Activated naive CD8-positive, alpha-beta T cell treated with anti-CD3 and anti-CD28 coated beads, Interleukin-2, amount 10 ng/mL, durations not matched to agents 7 days and 5 days (primary cell): ENCODE data around the gene IL3. TPM values are rescaled to one million over a fixed set of nuclear protein-coding genes. Genes with fewer than 3 reads are reported as not detected.

ENCODE experiments used
- ATAC-seq: fragments of 150-1000 bp; cut with Tn5 transposase; one replicate; pipeline ENCODE4 v1.10.0; 2021; ENCODE audit warnings: low read depth, moderate library complexity
- POLR2A ChIA-PET: fragments of 350-600 bp; sonication (Branson Sonifier 250); formaldehyde crosslinking; loops from one replicate; lab custom pipeline; 2021; ENCODE audit warnings: antibody characterized with exemption; lab: Charles Lee
- DNase-seq: peaks from one replicate; pipeline ENCODE4 v3.0.0; 2021
- H3K27ac Mint-ChIP-seq: one replicate; pipeline ENCODE4 v1.8.0; 2022; ENCODE audit warnings: mild to moderate bottlenecking, mixed read lengths
- H3K27me3 Mint-ChIP-seq: one replicate; pipeline ENCODE4 v1.8.0; 2022; ENCODE audit warnings: mild to moderate bottlenecking, moderate library complexity, mixed read lengths
- H3K36me3 Mint-ChIP-seq: one replicate; pipeline ENCODE4 v1.8.0; 2021; ENCODE audit warnings: mild to moderate bottlenecking, mixed read lengths
- H3K4me1 Mint-ChIP-seq: one replicate; pipeline ENCODE4 v1.8.0; 2021; ENCODE audit warnings: mixed read lengths
- H3K4me3 Mint-ChIP-seq: one replicate; pipeline ENCODE4 v1.8.0; 2022; ENCODE audit warnings: mild to moderate bottlenecking, moderate library complexity, mixed read lengths
- H3K9me3 Mint-ChIP-seq: one replicate; pipeline ENCODE4 v1.8.0; 2021; ENCODE audit warnings: mixed read lengths
- total RNA-seq, 2 experiments: library from RNA; stranded (reverse); gene quantifications; one replicate each; pipeline ENCODE4 v1.2.3, GENCODE V29; 2021

The IL3 gene
- total RNA-seq, 2 experiments from 2014 or later: not detected

DNA sequence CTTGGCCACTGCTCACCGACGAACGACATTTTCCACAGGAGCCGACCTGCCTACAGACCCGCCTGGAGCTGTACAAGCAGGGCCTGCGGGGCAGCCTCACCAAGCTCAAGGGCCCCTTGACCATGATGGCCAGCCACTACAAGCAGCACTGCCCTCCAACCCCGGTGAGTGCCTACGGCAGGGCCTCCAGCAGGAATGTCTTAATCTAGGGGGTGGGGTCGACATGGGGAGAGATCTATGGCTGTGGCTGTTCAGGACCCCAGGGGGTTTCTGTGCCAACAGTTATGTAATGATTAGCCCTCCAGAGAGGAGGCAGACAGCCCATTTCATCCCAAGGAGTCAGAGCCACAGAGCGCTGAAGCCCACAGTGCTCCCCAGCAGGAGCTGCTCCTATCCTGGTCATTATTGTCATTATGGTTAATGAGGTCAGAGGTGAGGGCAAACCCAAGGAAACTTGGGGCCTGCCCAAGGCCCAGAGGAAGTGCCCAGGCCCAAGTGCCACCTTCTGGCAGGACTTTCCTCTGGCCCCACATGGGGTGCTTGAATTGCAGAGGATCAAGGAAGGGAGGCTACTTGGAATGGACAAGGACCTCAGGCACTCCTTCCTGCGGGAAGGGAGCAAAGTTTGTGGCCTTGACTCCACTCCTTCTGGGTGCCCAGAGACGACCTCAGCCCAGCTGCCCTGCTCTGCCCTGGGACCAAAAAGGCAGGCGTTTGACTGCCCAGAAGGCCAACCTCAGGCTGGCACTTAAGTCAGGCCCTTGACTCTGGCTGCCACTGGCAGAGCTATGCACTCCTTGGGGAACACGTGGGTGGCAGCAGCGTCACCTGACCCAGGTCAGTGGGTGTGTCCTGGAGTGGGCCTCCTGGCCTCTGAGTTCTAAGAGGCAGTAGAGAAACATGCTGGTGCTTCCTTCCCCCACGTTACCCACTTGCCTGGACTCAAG lies 14.6 kb downstream of the IL3 start:
- DNase-seq (no peak), ATAC-seq (peak; percentile 37)
- Mint-ChIP-seq H3K27me3 (no peaks in the 10 kb centered on the region), H3K27ac (peak overlapping the region; percentile 62), H3K9me3 (no peaks in the 10 kb centered on the region), H3K4me3 (peak overlapping the region; percentile 20), H3K36me3 (no peaks in the 10 kb centered on the region), H3K4me1 (peaks cover 32% of the 10 kb centered on the region)
- POLR2A ChIA-PET: no interaction called here

DNA sequence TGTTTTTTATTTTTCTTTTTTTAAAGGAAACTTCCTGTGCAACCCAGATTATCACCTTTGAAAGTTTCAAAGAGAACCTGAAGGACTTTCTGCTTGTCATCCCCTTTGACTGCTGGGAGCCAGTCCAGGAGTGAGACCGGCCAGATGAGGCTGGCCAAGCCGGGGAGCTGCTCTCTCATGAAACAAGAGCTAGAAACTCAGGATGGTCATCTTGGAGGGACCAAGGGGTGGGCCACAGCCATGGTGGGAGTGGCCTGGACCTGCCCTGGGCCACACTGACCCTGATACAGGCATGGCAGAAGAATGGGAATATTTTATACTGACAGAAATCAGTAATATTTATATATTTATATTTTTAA lies 15.2 kb downstream of the IL3 start:
- POLR2A ChIA-PET: no interaction called here

DNA sequence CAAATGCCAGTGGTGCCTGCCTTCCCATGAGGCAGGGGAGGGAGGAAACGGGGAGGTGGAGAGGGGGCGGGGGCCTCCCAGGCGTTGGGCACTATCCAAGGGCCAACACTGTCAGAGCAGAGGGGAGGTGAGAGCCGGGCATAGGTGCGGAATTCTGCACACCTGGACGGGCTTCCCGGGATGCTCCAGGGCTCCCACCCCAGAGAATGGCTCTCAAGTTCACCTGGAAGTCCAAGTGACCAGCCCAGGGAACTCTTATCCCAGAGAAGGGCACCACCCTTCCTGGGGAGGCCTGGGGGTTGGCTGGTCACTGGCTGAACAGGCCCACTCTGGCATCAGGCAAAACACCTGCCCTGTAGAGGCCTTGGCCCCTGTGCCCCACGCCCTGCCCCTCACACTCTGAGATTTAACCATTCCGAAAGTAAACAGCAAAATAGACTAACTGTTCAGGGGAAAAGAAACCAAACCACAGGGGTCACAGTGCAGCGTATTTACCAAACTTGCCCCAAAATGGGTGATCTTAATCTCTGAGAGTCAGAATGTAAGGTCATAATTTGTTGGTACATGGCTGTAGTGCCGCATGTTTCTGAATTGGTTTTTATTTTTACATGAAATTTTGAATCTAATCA lies 15.9 kb downstream of the IL3 start:
- Mint-ChIP-seq H3K27me3 (no peaks in the 10 kb centered on the region), H3K4me3 (no peak overlapping the region), H3K36me3 (no peaks in the 10 kb centered on the region), H3K27ac (no peak overlapping the region), H3K9me3 (no peaks in the 10 kb centered on the region), H3K4me1 (peaks cover 26% of the 10 kb centered on the region)
- DNase-seq: no peak
- ATAC-seq: no peak
- POLR2A ChIA-PET: no interaction called here

More for the DNA sequence above, 15.2 kb downstream of the IL3 start:
- no peak overlapping the region for H3K4me3 Mint-ChIP-seq
- H3K36me3 Mint-ChIP-seq: no peaks in the 10 kb centered on the region
- no peaks in the 10 kb centered on the region for H3K9me3 Mint-ChIP-seq
- DNase-seq (no peak), ATAC-seq (no peak)
- H3K27ac Mint-ChIP-seq: peak overlapping the region; percentile 62
- no peaks in the 10 kb centered on the region for H3K27me3 Mint-ChIP-seq
- peaks cover 31% of the 10 kb centered on the region for H3K4me1 Mint-ChIP-seq

DNA sequence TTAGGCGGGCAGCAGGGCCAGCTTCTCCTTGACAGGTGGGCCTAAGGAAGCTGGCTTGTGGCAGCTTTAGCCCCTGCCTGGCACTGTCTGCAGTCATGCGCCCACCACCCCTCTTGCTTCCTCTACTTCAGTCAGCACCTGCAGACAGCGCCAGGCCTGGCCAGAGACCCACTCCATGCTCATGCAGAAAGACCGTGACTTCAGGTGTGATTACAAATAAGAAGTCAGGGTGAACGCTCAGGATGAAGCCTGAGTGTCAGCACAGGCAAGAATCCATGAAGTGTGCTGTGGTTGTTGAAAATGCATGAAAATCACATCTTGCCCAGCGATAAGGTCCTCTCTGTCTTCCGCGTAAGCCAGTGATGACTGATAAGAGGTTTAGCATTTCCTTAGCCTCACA lies 16.5 kb downstream of the IL3 start:
- no peak overlapping the region for H3K4me3 Mint-ChIP-seq
- DNase-seq (no peak), ATAC-seq (no peak)
- peak overlapping the region; percentile 34 for H3K27ac Mint-ChIP-seq
- peaks cover 26% of the 10 kb centered on the region for H3K4me1 Mint-ChIP-seq
- H3K9me3 Mint-ChIP-seq: no peaks in the 10 kb centered on the region
- H3K36me3 Mint-ChIP-seq: no peaks in the 10 kb centered on the region
- POLR2A ChIA-PET: no interaction called here
- H3K27me3 Mint-ChIP-seq: no peaks in the 10 kb centered on the region

DNA sequence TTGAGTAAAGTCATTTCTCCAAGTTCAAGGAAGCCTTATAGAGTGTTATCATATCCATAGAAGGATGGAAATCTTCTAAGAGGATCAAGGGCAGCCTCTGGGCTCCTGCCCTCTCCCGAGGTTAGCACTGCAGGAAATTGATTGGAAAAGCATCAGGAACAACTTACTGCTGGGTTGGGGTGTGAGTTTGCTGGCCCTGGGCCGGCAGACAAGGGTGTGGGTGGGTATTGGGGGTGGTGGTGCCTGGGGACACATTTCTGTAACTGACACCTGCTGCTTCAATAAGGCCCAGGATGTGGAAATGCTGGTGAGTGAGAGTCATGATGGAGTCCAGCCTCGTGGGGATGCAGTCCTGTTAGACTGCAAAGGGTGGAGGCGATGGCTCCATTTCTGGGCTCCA lies 18.6 kb downstream of the IL3 start:
- no peak overlapping the region for H3K4me3 Mint-ChIP-seq
- no peaks in the 10 kb centered on the region for H3K27me3 Mint-ChIP-seq
- no peak for ATAC-seq
- no peak overlapping the region for H3K27ac Mint-ChIP-seq
- peaks cover 35% of the 10 kb centered on the region for H3K4me1 Mint-ChIP-seq
- POLR2A ChIA-PET: interaction anchor here (0.6 kb wide), 1 partner anchor 35 kb away, joined by 4 read pairs; no protein-coding TSS in a partner anchor
- no peaks in the 10 kb centered on the region for H3K36me3 Mint-ChIP-seq
- no peak for DNase-seq
- H3K9me3 Mint-ChIP-seq: no peaks in the 10 kb centered on the region

DNA sequence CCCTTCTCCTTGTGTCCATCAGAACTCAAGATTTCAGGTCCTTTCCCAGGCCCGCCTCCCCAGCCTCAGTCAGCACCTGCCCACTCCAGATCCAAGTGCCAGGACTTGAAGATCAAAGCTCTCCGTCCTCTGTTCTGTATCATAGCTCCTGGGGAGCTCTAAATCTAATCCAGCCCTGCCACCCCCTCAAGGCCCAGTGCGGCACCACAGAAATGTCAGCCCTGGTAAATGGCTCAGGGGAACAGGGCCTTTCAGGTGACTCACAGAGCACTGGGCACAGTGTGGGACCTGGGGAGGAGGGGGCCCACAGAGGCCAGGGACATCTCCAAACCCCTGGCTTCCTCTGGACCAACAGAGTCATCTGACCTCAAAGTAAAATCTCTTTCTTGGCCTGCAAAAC lies 19.2 kb downstream of the IL3 start:
- Mint-ChIP-seq H3K4me3 (no peak overlapping the region), H3K36me3 (no peaks in the 10 kb centered on the region), H3K9me3 (no peaks in the 10 kb centered on the region), H3K4me1 (peaks cover 35% of the 10 kb centered on the region), H3K27ac (no peak overlapping the region), H3K27me3 (no peaks in the 10 kb centered on the region)
- DNase-seq: no peak
- ATAC-seq: no peak
- POLR2A ChIA-PET: no interaction called here

DNA sequence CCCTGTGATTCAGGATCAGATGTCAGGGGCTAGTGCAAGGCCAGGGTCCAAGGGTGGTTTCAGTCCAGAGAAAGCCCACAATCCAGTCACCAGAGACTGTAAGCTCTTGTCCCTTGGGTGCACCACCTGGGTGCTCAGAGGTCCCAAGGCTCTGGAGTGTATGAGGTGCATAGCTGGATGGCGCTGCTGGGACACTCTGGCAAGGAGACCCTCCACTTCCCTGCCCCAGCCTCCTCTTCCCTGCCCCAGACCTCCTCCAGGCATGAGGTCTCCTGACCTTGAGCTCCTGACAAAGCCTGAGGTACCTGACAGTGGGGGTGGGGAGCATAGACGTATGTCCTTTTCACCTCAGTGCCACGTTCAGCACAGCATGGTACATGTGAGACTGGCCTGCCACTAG lies 20.1 kb downstream of the IL3 start:
- POLR2A ChIA-PET: interaction anchor here (1.2 kb wide), 1 partner anchor 19 kb away, joined by 4 read pairs; no protein-coding TSS in a partner anchor
- no peaks in the 10 kb centered on the region for H3K9me3 Mint-ChIP-seq
- DNase-seq (no peak), ATAC-seq (no peak)
- H3K4me3 Mint-ChIP-seq: no peak overlapping the region
- H3K36me3 Mint-ChIP-seq: no peaks in the 10 kb centered on the region
- no peaks in the 10 kb centered on the region for H3K27me3 Mint-ChIP-seq
- peaks cover 36% of the 10 kb centered on the region for H3K4me1 Mint-ChIP-seq
- no peak overlapping the region for H3K27ac Mint-ChIP-seq

DNA sequence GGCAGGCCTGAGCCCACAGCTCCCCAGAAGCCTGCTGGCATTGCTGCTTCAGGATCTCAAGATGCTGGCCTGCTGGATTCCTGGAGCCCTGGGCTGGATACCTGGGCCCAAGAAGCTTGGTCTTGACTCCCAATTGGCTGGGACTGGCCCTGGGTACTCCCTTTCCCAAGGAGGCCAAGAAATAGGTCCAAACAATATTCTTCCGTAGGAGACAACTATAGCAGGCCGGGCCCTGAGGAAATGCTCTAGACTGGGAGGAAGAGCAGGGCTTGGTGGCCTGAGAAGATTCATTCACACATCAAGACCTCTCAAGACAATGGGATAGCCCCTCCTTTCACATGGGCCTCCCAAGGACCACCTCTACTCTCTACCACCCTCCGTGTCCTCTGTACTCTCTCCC lies 21.0 kb downstream of the IL3 start:
- POLR2A ChIA-PET: interaction anchor here (1.2 kb wide), 1 partner anchor 18 kb away, joined by 4 read pairs; no protein-coding TSS in a partner anchor
- Mint-ChIP-seq H3K4me3 (no peak overlapping the region), H3K27ac (peak overlapping the region; percentile 60), H3K27me3 (no peaks in the 10 kb centered on the region), H3K4me1 (peaks cover 38% of the 10 kb centered on the region), H3K9me3 (no peaks in the 10 kb centered on the region), H3K36me3 (no peaks in the 10 kb centered on the region)
- no peak for DNase-seq
- ATAC-seq: no peak

DNA sequence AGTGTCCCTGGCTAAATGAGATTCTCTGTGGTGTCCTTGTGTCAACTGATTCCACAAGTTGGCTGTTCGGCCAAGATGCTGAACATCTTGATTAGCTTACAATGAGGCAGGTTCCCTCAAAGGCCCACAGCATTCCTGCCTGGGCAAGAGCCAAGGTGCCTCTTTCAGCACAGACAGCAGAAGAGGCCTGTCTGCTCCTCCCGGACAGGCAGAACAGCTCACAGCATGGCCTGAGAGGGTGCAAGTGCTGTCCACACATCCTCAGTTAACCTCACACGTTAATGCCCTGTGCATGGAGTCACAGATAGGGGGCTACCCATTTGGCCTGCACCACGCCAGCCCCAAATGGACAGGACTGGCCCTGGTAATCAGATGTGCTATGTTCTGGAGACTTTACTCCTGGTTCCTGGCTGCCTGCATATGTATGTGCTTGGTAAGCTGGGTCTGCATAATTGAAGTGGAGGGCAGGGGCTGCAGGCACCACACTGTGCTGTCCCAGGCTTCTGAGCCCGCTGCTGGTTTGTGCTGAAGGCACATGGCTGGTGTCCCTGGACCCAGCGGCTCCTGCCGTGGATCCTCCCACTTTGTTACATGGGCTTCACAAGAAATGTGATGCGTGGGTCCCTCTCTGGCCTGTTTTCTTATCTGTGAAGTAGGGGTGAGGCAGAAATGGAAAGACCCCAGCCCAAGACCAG lies 22.0 kb downstream of the IL3 start:
- POLR2A ChIA-PET: no interaction called here
- Mint-ChIP-seq H3K36me3 (no peaks in the 10 kb centered on the region), H3K4me1 (peaks cover 38% of the 10 kb centered on the region), H3K27ac (peak overlapping the region; percentile 69), H3K9me3 (no peaks in the 10 kb centered on the region), H3K27me3 (no peaks in the 10 kb centered on the region), H3K4me3 (no peak overlapping the region)
- DNase-seq (peak; percentile 24), ATAC-seq (no peak)

DNA sequence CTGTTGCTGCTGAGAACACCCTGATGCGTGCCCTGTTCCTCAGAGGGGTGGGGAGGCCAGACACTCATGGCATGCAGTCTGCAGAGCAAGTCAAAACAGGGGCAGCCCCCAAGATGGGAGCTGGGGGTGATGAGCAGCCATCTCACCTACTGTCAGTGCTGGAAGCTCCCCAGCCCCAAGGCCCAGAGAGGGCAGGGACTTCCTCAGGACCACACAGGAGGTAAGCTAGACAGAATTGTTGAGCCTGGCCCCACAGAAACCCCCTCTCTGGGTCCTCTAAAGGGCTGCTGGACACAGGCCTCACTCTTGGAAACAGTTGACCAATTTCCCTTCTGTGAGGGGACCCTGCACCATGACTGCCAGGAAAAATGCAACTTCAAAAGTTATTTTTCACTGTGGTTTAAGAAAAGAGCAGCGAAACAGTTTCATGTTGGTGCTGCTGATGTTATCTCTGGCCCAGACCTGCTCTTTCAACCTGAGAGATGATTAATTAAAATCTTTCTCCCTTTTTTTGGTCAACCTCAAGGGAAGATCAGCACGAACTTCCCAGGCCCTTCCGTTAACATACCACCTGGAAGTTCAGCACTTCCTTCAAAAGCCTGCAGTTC lies 22.7 kb downstream of the IL3 start:
- DNase-seq: peak; percentile 43
- POLR2A ChIA-PET: interaction anchor here (0.6 kb wide), 1 partner anchor 11 kb away, joined by 3 read pairs; no protein-coding TSS in a partner anchor
- H3K4me1 Mint-ChIP-seq: peaks cover 38% of the 10 kb centered on the region
- H3K4me3 Mint-ChIP-seq: peak overlapping the region; percentile 0
- peak overlapping the region; percentile 69 for H3K27ac Mint-ChIP-seq
- no peaks in the 10 kb centered on the region for H3K9me3 Mint-ChIP-seq
- H3K36me3 Mint-ChIP-seq: no peaks in the 10 kb centered on the region
- ATAC-seq: peak; percentile 69
- H3K27me3 Mint-ChIP-seq: no peaks in the 10 kb centered on the region

DNA sequence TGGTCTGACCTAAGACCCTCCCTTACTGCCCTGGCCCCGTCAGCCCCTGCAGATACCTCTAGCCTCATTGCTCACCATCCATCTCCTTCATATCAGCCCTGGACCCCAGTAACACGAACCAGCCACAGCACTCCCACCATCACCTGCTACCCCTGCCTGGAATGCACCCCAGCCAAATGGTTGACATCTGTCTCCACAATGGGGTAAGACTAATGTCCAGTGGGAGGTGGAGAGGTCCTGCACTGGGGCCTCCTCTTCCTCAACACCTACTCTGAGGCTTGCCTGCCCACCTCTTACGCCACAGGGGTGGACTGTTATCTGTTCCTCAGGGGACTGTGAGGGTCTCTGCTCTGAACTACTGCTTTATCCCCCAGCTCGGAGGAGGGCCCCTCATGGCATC lies 25.2 kb downstream of the IL3 start:
- H3K9me3 Mint-ChIP-seq: peaks cover 2% of the 10 kb centered on the region
- peaks cover 3% of the 10 kb centered on the region for H3K36me3 Mint-ChIP-seq
- no peaks in the 10 kb centered on the region for H3K27me3 Mint-ChIP-seq
- H3K4me3 Mint-ChIP-seq: no peak overlapping the region
- peaks cover 47% of the 10 kb centered on the region for H3K4me1 Mint-ChIP-seq
- POLR2A ChIA-PET: no interaction called here
- peak overlapping the region; percentile 8 for H3K27ac Mint-ChIP-seq
- ATAC-seq (no peak), DNase-seq (peak; percentile 21)

DNA sequence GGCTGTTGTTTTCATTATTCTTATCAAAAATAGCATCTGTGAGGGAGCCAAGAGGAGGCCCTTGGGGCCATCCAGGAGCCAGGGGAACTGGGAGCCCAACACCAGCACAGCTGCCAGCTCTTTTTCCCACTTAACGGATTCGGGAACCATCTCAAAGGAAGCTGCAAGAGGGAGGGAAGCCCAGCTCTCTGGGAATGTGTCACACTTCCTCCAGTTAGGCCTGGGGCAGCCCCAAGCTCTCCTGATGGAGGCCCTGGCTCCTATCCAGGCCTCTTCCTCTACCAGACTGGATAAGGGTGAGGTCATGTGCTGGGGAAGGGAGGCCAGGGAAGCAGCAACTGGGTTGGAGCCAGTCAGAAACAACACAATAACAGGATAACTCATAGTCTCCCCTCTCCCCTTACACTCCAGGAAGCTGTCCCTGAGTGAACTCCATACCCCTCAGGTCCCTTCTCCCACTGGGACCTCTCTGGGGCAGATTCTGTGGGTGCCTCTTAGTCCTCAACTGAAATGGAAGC lies 25.9 kb downstream of the IL3 start:
- Mint-ChIP-seq H3K27me3 (no peaks in the 10 kb centered on the region), H3K36me3 (peaks cover 3% of the 10 kb centered on the region), H3K4me1 (peaks cover 47% of the 10 kb centered on the region), H3K4me3 (no peak overlapping the region), H3K27ac (no peak overlapping the region), H3K9me3 (peaks cover 2% of the 10 kb centered on the region)
- ATAC-seq (no peak), DNase-seq (no peak)
- POLR2A ChIA-PET: no interaction called here

DNA sequence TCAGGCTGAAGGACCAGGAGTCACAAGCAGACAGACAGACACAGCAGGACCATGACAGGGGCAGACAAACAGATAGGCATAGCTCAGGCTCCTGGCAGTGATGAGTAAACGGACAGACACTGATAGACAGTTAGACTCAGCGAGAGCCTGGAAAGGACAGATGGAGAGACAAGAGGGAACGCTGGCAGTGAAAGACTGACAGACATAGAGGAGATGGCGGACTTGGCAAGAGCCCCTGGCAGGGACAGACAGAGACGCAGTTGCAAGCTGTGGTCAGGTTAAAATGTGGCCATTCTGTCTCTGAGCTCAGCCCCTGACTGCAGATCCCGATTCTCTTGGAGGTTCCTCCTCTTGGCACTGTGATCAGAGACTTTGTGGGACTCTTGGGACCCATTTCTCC lies 26.7 kb downstream of the IL3 start:
- DNase-seq (no peak), ATAC-seq (no peak)
- peaks cover 3% of the 10 kb centered on the region for H3K36me3 Mint-ChIP-seq
- POLR2A ChIA-PET: no interaction called here
- peaks cover 2% of the 10 kb centered on the region for H3K9me3 Mint-ChIP-seq
- H3K4me3 Mint-ChIP-seq: no peak overlapping the region
- peaks cover 40% of the 10 kb centered on the region for H3K4me1 Mint-ChIP-seq
- no peaks in the 10 kb centered on the region for H3K27me3 Mint-ChIP-seq
- peak overlapping the region; percentile 42 for H3K27ac Mint-ChIP-seq
